ENCODE results near the gene SLC9A1. TPM values are rescaled to one million over a fixed set of nuclear protein-coding genes. Genes with fewer than 3 reads are reported as not detected.

Gene SLC9A1
- total RNA-seq, 1 experiment from 2014 or later: 35.3 TPM

DNA sequence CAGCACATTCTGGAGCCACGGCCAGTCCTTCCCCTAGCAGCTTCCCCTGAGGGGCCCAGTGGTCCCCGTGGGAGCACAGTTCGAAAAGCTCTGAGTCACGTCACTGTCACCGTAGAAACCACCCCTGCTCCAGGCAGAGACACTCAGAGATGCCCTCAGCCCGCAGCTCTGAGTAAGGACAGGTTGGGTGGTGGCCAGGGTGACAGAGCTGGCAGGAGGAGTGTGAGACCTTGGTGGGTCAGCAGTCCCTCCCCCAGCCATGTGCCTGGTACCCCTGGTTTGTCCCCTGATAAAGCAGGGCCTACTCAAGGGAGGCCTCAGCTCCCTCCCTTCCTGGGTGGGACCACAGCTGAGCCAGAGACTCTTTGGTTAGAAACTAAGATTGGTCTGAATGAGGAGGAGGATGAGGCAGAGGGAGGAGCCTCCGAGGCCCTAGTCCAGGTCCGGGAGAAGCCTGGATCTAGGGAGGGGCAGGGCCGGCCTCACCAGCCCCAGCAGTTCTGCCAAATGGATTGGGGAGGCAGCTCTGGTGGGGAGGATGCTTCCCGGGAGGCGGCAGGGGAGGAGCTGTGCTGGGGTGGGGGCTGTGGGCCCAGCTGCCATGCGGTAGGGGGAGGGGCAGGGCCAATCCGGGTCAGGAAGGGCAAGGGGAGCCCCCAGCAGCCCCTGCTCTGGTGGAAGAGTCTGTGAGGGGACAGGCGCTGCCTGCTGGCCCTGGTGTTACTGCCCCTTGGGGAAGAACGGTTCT lies 55.2 kb downstream of the SLC9A1 start:
- no peak overlapping the region for H2AFZ ChIP-seq (ENCODE audit: low read length)
- no peaks in the 10 kb centered on the region; the same call in 1 of the 2 replicates for H3K79me2 ChIP-seq (ENCODE audit: low read length)
- H3K4me1 ChIP-seq (ENCODE audit: low read length): peaks cover 55% of the 10 kb centered on the region
- no peaks in the 10 kb centered on the region for H3K27me3 ChIP-seq (ENCODE audit: low read length)
- 0 out of 2 replicates have a peak, but pooled peaks cover 3% of the 10 kb centered on the region for H4K20me1 ChIP-seq (ENCODE audit: insufficient read depth, low read depth, low read length)
- no peaks in the 10 kb centered on the region for H3K9me3 ChIP-seq (ENCODE audit: low read length)
- no peaks in the 10 kb centered on the region for H3K9me2 ChIP-seq (replicated peaks; ENCODE audit: insufficient read depth, low read length)
- H3K4me3 ChIP-seq (ENCODE audit: low read length): peak overlapping the region; percentile 40; the same call in 1 of the 2 replicates
- 0 out of 2 replicates have a peak, but pooled peaks cover 15% of the 10 kb centered on the region for H3K36me3 ChIP-seq (ENCODE audit: insufficient read depth, low read length)
- H3K27ac ChIP-seq (ENCODE audit: low read length): peak overlapping the region; percentile 86
- H3K4me2 ChIP-seq (ENCODE audit: low read depth, low read length, poor library complexity, severe bottlenecking): peak overlapping the region; percentile 76
- H3K9ac ChIP-seq (ENCODE audit: low read length): peak overlapping the region; percentile 60
- peak; percentile 93 for DNase-seq

GRCh38 chr1:27099135-27099586 lies 55.8 kb downstream of the SLC9A1 start:
- Histone ChIP-seq H3K4me2 (ENCODE audit: low read depth, low read length, poor library complexity, severe bottlenecking) (peak overlapping the region; percentile 76), H3K27ac (ENCODE audit: low read length) (peak overlapping the region; percentile 86), H3K27me3 (ENCODE audit: low read length) (no peaks in the 10 kb centered on the region), H4K20me1 (ENCODE audit: insufficient read depth, low read depth, low read length) (0 out of 2 replicates have a peak, but pooled peaks cover 3% of the 10 kb centered on the region), H3K9me3 (ENCODE audit: low read length) (no peaks in the 10 kb centered on the region), H3K79me2 (ENCODE audit: low read length) (no peaks in the 10 kb centered on the region; the same call in 1 of the 2 replicates), H2AFZ (ENCODE audit: low read length) (no peak overlapping the region), H3K4me1 (ENCODE audit: low read length) (peaks cover 55% of the 10 kb centered on the region), H3K9ac (ENCODE audit: low read length) (peak overlapping the region; percentile 60), H3K9me2 (replicated peaks; ENCODE audit: insufficient read depth, low read length) (no peaks in the 10 kb centered on the region), H3K36me3 (ENCODE audit: insufficient read depth, low read length) (0 out of 2 replicates have a peak, but pooled peaks cover 15% of the 10 kb centered on the region), H3K4me3 (ENCODE audit: low read length) (peak overlapping the region; percentile 40)
- DNase-seq: peak; percentile 84

GRCh38 chr1:27098431-27099134 lies 56.3 kb downstream of the SLC9A1 start:
- no peaks in the 10 kb centered on the region for H3K9me2 ChIP-seq (replicated peaks; ENCODE audit: insufficient read depth, low read length)
- H3K4me3 ChIP-seq (ENCODE audit: low read length): peak overlapping the region; percentile 40
- 0 out of 2 replicates have a peak, but pooled peaks cover 15% of the 10 kb centered on the region for H3K36me3 ChIP-seq (ENCODE audit: insufficient read depth, low read length)
- no peak overlapping the region for H2AFZ ChIP-seq (ENCODE audit: low read length)
- DNase-seq: no peak
- peak overlapping the region; percentile 86 for H3K27ac ChIP-seq (ENCODE audit: low read length)
- peaks cover 52% of the 10 kb centered on the region for H3K4me1 ChIP-seq (ENCODE audit: low read length)
- H3K79me2 ChIP-seq (ENCODE audit: low read length): no peaks in the 10 kb centered on the region; the same call in 1 of the 2 replicates
- peak overlapping the region; percentile 60 for H3K9ac ChIP-seq (ENCODE audit: low read length)
- 0 out of 2 replicates have a peak, but pooled peaks cover 3% of the 10 kb centered on the region for H4K20me1 ChIP-seq (ENCODE audit: insufficient read depth, low read depth, low read length)
- H3K27me3 ChIP-seq (ENCODE audit: low read length): no peaks in the 10 kb centered on the region
- H3K4me2 ChIP-seq (ENCODE audit: low read depth, low read length, poor library complexity, severe bottlenecking): peak overlapping the region; percentile 76
- no peaks in the 10 kb centered on the region for H3K9me3 ChIP-seq (ENCODE audit: low read length)

DNA sequence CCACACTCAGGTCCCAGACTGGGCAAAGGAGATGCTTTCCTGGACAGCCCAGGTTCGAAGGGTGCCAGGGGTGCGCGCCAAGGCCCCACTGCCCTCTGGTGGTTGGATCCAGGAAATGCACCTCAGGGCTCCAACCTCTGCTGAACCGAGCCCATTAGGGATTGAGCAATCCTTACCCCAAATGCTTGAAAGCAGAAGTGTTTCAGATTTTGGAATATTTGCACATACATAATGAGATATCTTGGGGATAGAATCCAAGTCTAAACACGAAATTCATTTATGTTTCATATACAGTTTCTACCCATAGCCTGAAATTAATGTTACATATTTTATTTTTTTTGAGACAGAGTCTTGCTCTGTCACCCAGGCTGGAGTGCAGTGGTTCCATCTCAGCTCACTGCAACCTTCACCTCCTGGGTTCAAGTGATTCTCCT lies 57.4 kb downstream of the SLC9A1 start:
- H3K27ac ChIP-seq (ENCODE audit: low read length): no peak overlapping the region
- H3K4me2 ChIP-seq (ENCODE audit: low read depth, low read length, poor library complexity, severe bottlenecking): no peak overlapping the region
- no peaks in the 10 kb centered on the region for H3K27me3 ChIP-seq (ENCODE audit: low read length)
- H3K4me1 ChIP-seq (ENCODE audit: low read length): peaks cover 42% of the 10 kb centered on the region
- no peak overlapping the region for H2AFZ ChIP-seq (ENCODE audit: low read length)
- H3K9me3 ChIP-seq (ENCODE audit: low read length): no peaks in the 10 kb centered on the region
- 0 out of 2 replicates have a peak, but pooled peaks cover 8% of the 10 kb centered on the region for H3K36me3 ChIP-seq (ENCODE audit: insufficient read depth, low read length)
- peak; percentile 93 for DNase-seq
- no peaks in the 10 kb centered on the region; the same call in 1 of the 2 replicates for H3K79me2 ChIP-seq (ENCODE audit: low read length)
- no peak overlapping the region for H3K9ac ChIP-seq (ENCODE audit: low read length)
- 0 out of 2 replicates have a peak, but pooled peaks cover 3% of the 10 kb centered on the region for H4K20me1 ChIP-seq (ENCODE audit: insufficient read depth, low read depth, low read length)
- H3K9me2 ChIP-seq (replicated peaks; ENCODE audit: insufficient read depth, low read length): no peaks in the 10 kb centered on the region
- H3K4me3 ChIP-seq (ENCODE audit: low read length): no peak overlapping the region

GRCh38 chr1:27095576-27095975 lies 59.3 kb downstream of the SLC9A1 start:
- Histone ChIP-seq H3K4me3 (ENCODE audit: low read length) (no peak overlapping the region), H3K4me2 (ENCODE audit: low read depth, low read length, poor library complexity, severe bottlenecking) (no peak overlapping the region), H3K36me3 (ENCODE audit: insufficient read depth, low read length) (0 out of 2 replicates have a peak, but pooled peaks cover 3% of the 10 kb centered on the region), H2AFZ (ENCODE audit: low read length) (no peak overlapping the region), H3K27ac (ENCODE audit: low read length) (no peak overlapping the region), H3K9me2 (replicated peaks; ENCODE audit: insufficient read depth, low read length) (no peaks in the 10 kb centered on the region), H3K9me3 (ENCODE audit: low read length) (no peaks in the 10 kb centered on the region), H4K20me1 (ENCODE audit: insufficient read depth, low read depth, low read length) (0 out of 2 replicates have a peak, but pooled peaks cover 3% of the 10 kb centered on the region), H3K79me2 (ENCODE audit: low read length) (no peaks in the 10 kb centered on the region), H3K4me1 (ENCODE audit: low read length) (peaks cover 23% of the 10 kb centered on the region), H3K9ac (ENCODE audit: low read length) (no peak overlapping the region), H3K27me3 (ENCODE audit: low read length) (no peaks in the 10 kb centered on the region)
- DNase-seq: no peak

- DNase-seq: peak; percentile 36
- no peaks in the 10 kb centered on the region for H3K9me3 ChIP-seq (ENCODE audit: low read length)
- no peaks in the 10 kb centered on the region for H3K27me3 ChIP-seq (ENCODE audit: low read length)
- H3K27ac ChIP-seq (ENCODE audit: low read length): no peak overlapping the region
- no peaks in the 10 kb centered on the region for H3K79me2 ChIP-seq (ENCODE audit: low read length)
- no peaks in the 10 kb centered on the region for H3K36me3 ChIP-seq (ENCODE audit: insufficient read depth, low read length)
- no peaks in the 10 kb centered on the region for H3K4me1 ChIP-seq (ENCODE audit: low read length)
- H3K4me3 ChIP-seq (ENCODE audit: low read length): no peak overlapping the region
- H3K4me2 ChIP-seq (ENCODE audit: low read depth, low read length, poor library complexity, severe bottlenecking): no peak overlapping the region
- H2AFZ ChIP-seq (ENCODE audit: low read length): no peak overlapping the region
- no peaks in the 10 kb centered on the region for H4K20me1 ChIP-seq (ENCODE audit: insufficient read depth, low read depth, low read length)
- no peak overlapping the region for H3K9ac ChIP-seq (ENCODE audit: low read length)
- H3K9me2 ChIP-seq (replicated peaks; ENCODE audit: insufficient read depth, low read length): no peaks in the 10 kb centered on the region
These were observed 62.0 kb downstream of the SLC9A1 start for GRCh38 chr1:27092888-27093287.

GRCh38 chr1:27090911-27091310 lies 64.0 kb downstream of the SLC9A1 start:
- Histone ChIP-seq H3K4me3 (ENCODE audit: low read length) (no peak overlapping the region), H3K79me2 (ENCODE audit: low read length) (no peaks in the 10 kb centered on the region)

More at GRCh38 chr1:27090911-27091310, 64.0 kb downstream of the SLC9A1 start:
- H3K4me2 ChIP-seq (ENCODE audit: low read depth, low read length, poor library complexity, severe bottlenecking): no peak overlapping the region
- H3K9me2 ChIP-seq (replicated peaks; ENCODE audit: insufficient read depth, low read length): no peaks in the 10 kb centered on the region
- no peak overlapping the region for H2AFZ ChIP-seq (ENCODE audit: low read length)
- H3K9me3 ChIP-seq (ENCODE audit: low read length): no peaks in the 10 kb centered on the region
- H3K27ac ChIP-seq (ENCODE audit: low read length): no peak overlapping the region
- no peaks in the 10 kb centered on the region for H3K36me3 ChIP-seq (ENCODE audit: insufficient read depth, low read length)
- no peaks in the 10 kb centered on the region for H3K4me1 ChIP-seq (ENCODE audit: low read length)
- H4K20me1 ChIP-seq (ENCODE audit: insufficient read depth, low read depth, low read length): no peaks in the 10 kb centered on the region
- H3K9ac ChIP-seq (ENCODE audit: low read length): no peak overlapping the region
- H3K27me3 ChIP-seq (ENCODE audit: low read length): no peaks in the 10 kb centered on the region
- DNase-seq: peak; percentile 31

All from Karpas-422 (cell line).